Memory B cell (primary cell): ENCODE data around the gene ELOVL6.
A peak's percentile ranks its signal among the peaks of the same experiment; 100 is the strongest.
"Not testable (repeated sequence)": the region's sequence is repeated elsewhere in the genome, so short reads cannot be mapped to it uniquely, and the experiment has no call there.

Experiments used
- ATAC-seq: fragments of 150-1000 bp; cut with Tn5 transposase; 2 replicates; pipeline ENCODE4 v1.10.0; 2021; ENCODE audit warnings: low read depth, mild to moderate bottlenecking, moderate library complexity
- DNase-seq, 2 donors: peaks; one replicate each; pipeline ENCODE4 v3.0.0; 2022; ENCODE audit warnings: low spot score in 2 of 2
- H3K27ac Mint-ChIP-seq: one replicate; pipeline ENCODE4 v1.8.0; 2022; ENCODE audit warnings: mild to moderate bottlenecking, moderate library complexity, mixed read lengths
- H3K27me3 Mint-ChIP-seq: one replicate; pipeline ENCODE4 v1.8.0; 2022; ENCODE audit warnings: mixed read lengths
- H3K36me3 Mint-ChIP-seq: one replicate; pipeline ENCODE4 v1.8.0; 2022; ENCODE audit warnings: mild to moderate bottlenecking, mixed read lengths
- H3K4me1 Mint-ChIP-seq: one replicate; pipeline ENCODE4 v1.8.0; 2022; ENCODE audit warnings: mixed read lengths
- H3K4me3 Mint-ChIP-seq: one replicate; pipeline ENCODE4 v1.8.0; 2022; ENCODE audit warnings: mild to moderate bottlenecking, moderate library complexity, mixed read lengths
- H3K9me3 Mint-ChIP-seq: one replicate; pipeline ENCODE4 v1.8.0; 2022; ENCODE audit warnings: mixed read lengths

ELOVL6 gene

GRCh38 chr4:110055158-110055768, 143.2 kb downstream of the ELOVL6 start:
- no peaks in the 10 kb centered on the region for H3K36me3 Mint-ChIP-seq
- H3K27ac Mint-ChIP-seq = no peak overlapping the region
- no peaks in the 10 kb centered on the region for H3K27me3 Mint-ChIP-seq
- no peak for ATAC-seq
- no peak for DNase-seq
- H3K4me1 Mint-ChIP-seq = peaks cover 7% of the 10 kb centered on the region
- H3K4me3 Mint-ChIP-seq = no peak overlapping the region
- no peaks in the 10 kb centered on the region for H3K9me3 Mint-ChIP-seq

- Mint-ChIP-seq H3K36me3 (no peaks in the 10 kb centered on the region), H3K27ac (no peak overlapping the region), H3K9me3 (no peaks in the 10 kb centered on the region), H3K27me3 (no peaks in the 10 kb centered on the region), H3K4me3 (no peak overlapping the region), H3K4me1 (no peaks in the 10 kb centered on the region)
- ATAC-seq = no peak
- DNase-seq = peak; percentile 35 to 39
These were observed 148.2 kb downstream of the ELOVL6 start for GRCh38 chr4:110049951-110050925.

GRCh38 chr4:110046588-110047049, 151.8 kb downstream of the ELOVL6 start:
- no peak for ATAC-seq
- Mint-ChIP-seq H3K27me3 (peaks cover 7% of the 10 kb centered on the region), H3K27ac (no peak overlapping the region)

GRCh38 chr4:110042545-110043517, 155.6 kb downstream of the ELOVL6 start:
- Mint-ChIP-seq H3K9me3 (no peaks in the 10 kb centered on the region), H3K27me3 (peaks cover 12% of the 10 kb centered on the region), H3K4me3 (no peak overlapping the region), H3K4me1 (no peaks in the 10 kb centered on the region), H3K27ac (no peak overlapping the region), H3K36me3 (no peaks in the 10 kb centered on the region)
- DNase-seq = no peak
- ATAC-seq = no peak

More at GRCh38 chr4:110046588-110047049, 151.8 kb downstream of the ELOVL6 start:
- Mint-ChIP-seq H3K36me3 (no peaks in the 10 kb centered on the region), H3K9me3 (no peaks in the 10 kb centered on the region), H3K4me1 (no peaks in the 10 kb centered on the region), H3K4me3 (no peak overlapping the region)
- DNase-seq = no peak

GRCh38 chr4:110041735-110042134, 156.7 kb downstream of the ELOVL6 start:
- no peaks in the 10 kb centered on the region for H3K36me3 Mint-ChIP-seq
- no peaks in the 10 kb centered on the region for H3K9me3 Mint-ChIP-seq
- peaks cover 17% of the 10 kb centered on the region for H3K27me3 Mint-ChIP-seq
- ATAC-seq (no peak), DNase-seq (no peak)
- H3K4me1 Mint-ChIP-seq = no peaks in the 10 kb centered on the region
- no peak overlapping the region for H3K4me3 Mint-ChIP-seq
- no peak overlapping the region for H3K27ac Mint-ChIP-seq

GRCh38 chr4:110039164-110039563, 159.3 kb downstream of the ELOVL6 start:
- not testable (repeated sequence) for H3K4me3 Mint-ChIP-seq, H3K9me3 Mint-ChIP-seq, ATAC-seq, H3K27ac Mint-ChIP-seq, DNase-seq, H3K36me3 Mint-ChIP-seq, H3K4me1 Mint-ChIP-seq
- H3K27me3 Mint-ChIP-seq = peaks cover 28% of the 10 kb centered on the region

- H3K4me3 Mint-ChIP-seq = no peak overlapping the region
- H3K36me3 Mint-ChIP-seq = peaks cover 2% of the 10 kb centered on the region
- H3K27ac Mint-ChIP-seq = no peak overlapping the region
- peaks cover 40% of the 10 kb centered on the region for H3K27me3 Mint-ChIP-seq
- no peak for DNase-seq
- peak; percentile 73 for ATAC-seq
- H3K9me3 Mint-ChIP-seq = peaks cover 2% of the 10 kb centered on the region
- H3K4me1 Mint-ChIP-seq = peaks cover 5% of the 10 kb centered on the region
These were observed 164.4 kb downstream of the ELOVL6 start for GRCh38 chr4:110034026-110034393.

- Mint-ChIP-seq H3K27me3 (peaks cover 41% of the 10 kb centered on the region), H3K36me3 (peaks cover 2% of the 10 kb centered on the region), H3K9me3 (peaks cover 2% of the 10 kb centered on the region), H3K4me3 (no peak overlapping the region), H3K4me1 (peaks cover 5% of the 10 kb centered on the region), H3K27ac (no peak overlapping the region)
- DNase-seq = no peak
- ATAC-seq = no peak
These were observed 164.9 kb downstream of the ELOVL6 start for GRCh38 chr4:110033355-110034025.

DNA sequence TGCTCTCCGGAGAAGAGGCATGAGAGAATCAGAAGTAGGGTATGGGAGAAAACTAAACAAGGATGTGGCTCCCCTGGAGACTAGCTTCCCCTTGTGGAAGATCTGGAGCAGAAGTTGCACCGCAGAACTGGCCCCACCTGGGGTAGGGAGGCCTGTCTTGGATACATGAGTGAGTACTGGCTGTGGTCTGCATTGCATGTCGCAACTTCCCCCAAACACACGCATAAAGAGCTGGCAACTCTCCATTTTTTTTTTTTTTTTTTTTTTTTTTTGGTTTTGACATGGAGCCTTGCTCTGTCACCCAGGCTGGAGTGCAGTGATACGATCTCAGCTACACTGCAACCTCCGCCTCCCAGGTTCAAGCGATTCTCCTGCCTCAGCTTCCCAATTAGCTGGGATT, 165.8 kb downstream of the ELOVL6 start:
- ATAC-seq (no peak), DNase-seq (no peak)
- Mint-ChIP-seq H3K4me1 (peaks cover 5% of the 10 kb centered on the region), H3K4me3 (no peak overlapping the region), H3K36me3 (peaks cover 2% of the 10 kb centered on the region), H3K9me3 (peaks cover 2% of the 10 kb centered on the region), H3K27me3 (peaks cover 41% of the 10 kb centered on the region), H3K27ac (no peak overlapping the region)

DNA sequence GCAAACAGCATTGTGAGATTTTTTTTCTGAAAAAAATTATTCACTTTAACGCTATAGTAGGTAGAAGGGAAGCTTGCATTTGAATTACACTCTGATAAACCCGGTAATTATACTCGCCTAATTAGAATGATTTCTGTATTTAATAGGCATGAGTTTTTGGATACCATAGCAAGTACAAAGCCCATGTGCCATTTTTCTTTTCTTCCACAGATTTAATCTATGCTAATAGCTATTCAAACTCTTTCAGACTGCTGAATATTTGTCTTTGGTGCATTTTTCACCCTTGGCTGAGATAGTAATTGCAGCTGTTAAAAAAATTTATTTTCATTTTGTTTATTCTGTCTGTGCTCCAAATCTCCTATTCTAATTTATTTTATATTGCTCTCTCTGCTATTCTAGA, 172.7 kb downstream of the ELOVL6 start:
- peaks cover 14% of the 10 kb centered on the region for H3K27me3 Mint-ChIP-seq
- ATAC-seq (no peak), DNase-seq (no peak)
- no peak overlapping the region for H3K27ac Mint-ChIP-seq
- H3K9me3 Mint-ChIP-seq = peaks cover 3% of the 10 kb centered on the region
- H3K4me1 Mint-ChIP-seq = no peaks in the 10 kb centered on the region
- no peaks in the 10 kb centered on the region for H3K36me3 Mint-ChIP-seq
- H3K4me3 Mint-ChIP-seq = no peak overlapping the region

DNA sequence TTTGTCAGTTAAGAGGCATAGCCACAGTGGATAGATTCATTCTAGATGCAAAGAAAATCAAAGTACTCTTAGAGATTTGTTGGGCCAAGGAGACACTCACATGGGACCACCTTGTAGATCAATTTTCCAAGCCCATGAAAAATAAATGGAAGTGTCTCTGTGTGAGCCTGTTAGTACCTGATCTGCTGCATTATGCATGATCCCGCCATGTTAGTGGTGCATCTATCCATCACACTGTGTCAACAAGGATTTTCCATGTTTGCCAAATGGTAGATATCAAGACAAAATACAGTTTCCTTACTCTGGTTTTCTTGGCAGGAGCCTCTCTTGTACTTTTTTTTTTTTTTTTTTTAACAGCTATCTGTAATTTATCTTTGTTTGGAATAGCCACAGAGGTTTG, 173.4 kb downstream of the ELOVL6 start:
- H3K9me3 Mint-ChIP-seq = peaks cover 3% of the 10 kb centered on the region
- ATAC-seq (no peak), DNase-seq (no peak)
- H3K27ac Mint-ChIP-seq = no peak overlapping the region
- H3K4me1 Mint-ChIP-seq = no peaks in the 10 kb centered on the region
- no peaks in the 10 kb centered on the region for H3K36me3 Mint-ChIP-seq
- peaks cover 11% of the 10 kb centered on the region for H3K27me3 Mint-ChIP-seq
- H3K4me3 Mint-ChIP-seq = no peak overlapping the region

DNA sequence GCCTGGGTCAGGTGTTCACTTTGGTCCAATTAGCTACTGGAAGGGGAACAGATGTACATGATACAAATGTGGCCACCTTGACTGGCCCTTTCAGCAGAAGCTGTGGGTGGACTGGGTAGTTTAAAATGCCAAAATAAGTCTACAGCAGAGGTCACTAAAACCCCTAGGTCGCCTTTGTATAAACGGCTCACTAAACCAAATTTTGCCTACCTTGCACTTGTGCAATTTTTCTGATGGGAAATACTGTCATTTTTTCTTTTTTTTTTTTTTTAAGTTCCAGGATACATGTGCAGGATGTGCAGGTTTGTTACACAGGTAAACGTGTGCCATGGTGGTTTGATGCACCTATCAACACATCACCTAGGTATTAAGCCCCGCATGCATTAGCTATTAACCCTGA, 176.0 kb downstream of the ELOVL6 start:
- DNase-seq = no peak
- no peak for ATAC-seq
- peaks cover 5% of the 10 kb centered on the region for H3K27me3 Mint-ChIP-seq
- peaks cover 3% of the 10 kb centered on the region for H3K9me3 Mint-ChIP-seq
- no peak overlapping the region for H3K27ac Mint-ChIP-seq
- no peak overlapping the region for H3K4me3 Mint-ChIP-seq
- H3K36me3 Mint-ChIP-seq = no peaks in the 10 kb centered on the region
- H3K4me1 Mint-ChIP-seq = no peaks in the 10 kb centered on the region

- Mint-ChIP-seq H3K27ac (no peak overlapping the region), H3K4me3 (no peak overlapping the region), H3K9me3 (peaks cover 3% of the 10 kb centered on the region), H3K36me3 (no peaks in the 10 kb centered on the region), H3K4me1 (no peaks in the 10 kb centered on the region), H3K27me3 (peaks cover 5% of the 10 kb centered on the region)
- ATAC-seq (no peak), DNase-seq (no peak)
These were observed 177.6 kb downstream of the ELOVL6 start for GRCh38 chr4:110020646-110021443.
